Measurements from ENCODE around the gene GSS. TPM values are rescaled to one million over a fixed set of nuclear protein-coding genes. Genes with fewer than 3 reads are reported as not detected.
A peak's percentile ranks its signal among the peaks of the same experiment; 100 is the strongest.

The GSS gene
- total and polyA plus RNA-seq, 4 experiments from 2014 or later, result 32.2 to 43.3 (median 39.8) TPM

DNA sequence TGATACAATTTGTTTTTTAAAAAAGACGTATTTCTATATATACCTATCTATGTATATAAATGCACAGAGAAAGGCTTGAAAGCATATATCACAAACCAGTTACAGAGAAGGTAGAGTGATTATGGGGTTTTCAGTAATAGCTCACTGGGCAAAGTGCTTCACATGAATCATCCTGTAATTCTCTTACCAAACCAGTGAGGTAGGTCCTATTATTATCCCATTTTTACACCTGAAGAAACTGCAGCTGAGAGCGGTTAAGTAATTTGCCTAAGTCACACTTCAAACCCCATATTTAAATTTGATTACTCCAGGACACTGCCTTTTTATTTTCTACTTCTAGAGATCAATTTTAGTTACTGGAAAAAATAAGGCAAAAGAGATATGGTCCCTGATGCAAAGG is 4.4 kb downstream of the GSS start:
- Histone ChIP-seq H3K4me1 (ENCODE audit: insufficient read depth, low read length) (peaks cover 10% of the 10 kb centered on the region), H3K9me3 (ENCODE audit: control insufficient read depth in 1 of 2, low read length in 2 of 2) (no peaks in the 10 kb centered on the region), H3K36me3 (ENCODE audit: insufficient read depth, low read length) (peaks cover 4% of the 10 kb centered on the region), H3K4me3 (ENCODE audit: low read length in 2 of 2) (no peak overlapping the region), H3K27ac (ENCODE audit: low read depth, low read length) (no peak overlapping the region), H3K27me3 (ENCODE audit: insufficient read depth, low read length) (no peaks in the 10 kb centered on the region)
- CTCF ChIA-PET (ENCODE audit: partially characterized antibody), result interaction anchor here (0.9 kb wide), 1 partner anchor 9 kb away, joined by 3 read pairs; no protein-coding TSS in a partner anchor
- Mint-ChIP-seq H3K9me3 (no peaks in the 10 kb centered on the region), H3K27ac (no peak overlapping the region), H3K4me3 (no peak overlapping the region), H3K36me3 (peaks cover 15 to 32% of the 10 kb centered on the region in 2 donors), H3K4me1 (peaks cover 18 to 25% (median 22%) of the 10 kb centered on the region in 4 donors), H3K27me3 (no peaks in the 10 kb centered on the region)
- no peak for DNase-seq
- POLR2A ChIA-PET (ENCODE audit: partially characterized antibody), result no interaction called here
- intact Hi-C loops (cut with micrococcal nuclease), result no loop called here

- peaks cover 15% of the 10 kb centered on the region for H3K36me3 ChIP-seq (ENCODE audit: insufficient read depth, low read length)
- Mint-ChIP-seq H3K36me3 (peaks cover 30 to 35% of the 10 kb centered on the region in 2 donors), H3K4me3 (no peak overlapping the region), H3K4me1 (peaks cover 5 to 7% (median 7%) of the 10 kb centered on the region in 4 donors), H3K9me3 (no peaks in the 10 kb centered on the region), H3K27ac (no peak overlapping the region), H3K27me3 (no peaks in the 10 kb centered on the region)
- CTCF ChIA-PET (ENCODE audit: partially characterized antibody), result no interaction called here
- DNase-seq, result no peak
- H3K4me1 ChIP-seq (ENCODE audit: insufficient read depth, low read length), result no peaks in the 10 kb centered on the region
- no peak overlapping the region for H3K4me3 ChIP-seq (ENCODE audit: low read length in 2 of 2)
- intact Hi-C loops (cut with micrococcal nuclease), result no loop called here
- H3K27ac ChIP-seq (ENCODE audit: low read depth, low read length), result no peak overlapping the region
- no peaks in the 10 kb centered on the region for H3K9me3 ChIP-seq (ENCODE audit: control insufficient read depth in 1 of 2, low read length in 2 of 2)
- no peaks in the 10 kb centered on the region for H3K27me3 ChIP-seq (ENCODE audit: insufficient read depth, low read length)
- POLR2A ChIA-PET (ENCODE audit: partially characterized antibody), result no interaction called here
Measured at GRCh38 chr20:34949120-34949519, 6.5 kb downstream of the GSS start.

DNA sequence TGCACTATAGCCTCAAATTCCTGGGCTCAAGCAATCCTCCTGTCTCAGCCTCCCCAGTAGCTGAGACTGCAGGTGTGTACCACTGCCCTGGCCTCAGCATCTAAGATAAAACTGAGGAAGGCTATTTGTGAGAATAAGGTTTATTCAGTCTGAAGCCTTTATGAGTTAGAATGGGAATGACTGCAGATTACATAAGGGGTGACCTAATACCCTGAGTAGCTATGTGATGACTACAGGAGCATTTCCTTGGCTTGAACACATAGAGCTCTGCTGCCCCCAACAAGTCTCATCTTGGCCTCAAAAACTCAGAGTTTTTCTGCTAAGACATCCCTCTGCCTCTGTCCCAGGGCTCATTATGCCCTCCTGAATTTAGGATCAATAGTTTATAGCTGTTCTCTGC is 7.6 kb downstream of the GSS start:
- Mint-ChIP-seq H3K4me3 (no peak overlapping the region), H3K36me3 (peaks cover 38 to 44% of the 10 kb centered on the region in 2 donors), H3K27me3 (no peaks in the 10 kb centered on the region), H3K27ac (no peak overlapping the region), H3K4me1 (peaks cover 3 to 7% (median 6%) of the 10 kb centered on the region in 4 donors), H3K9me3 (no peaks in the 10 kb centered on the region)
- POLR2A ChIA-PET (ENCODE audit: partially characterized antibody), result no interaction called here
- Histone ChIP-seq H3K4me3 (ENCODE audit: low read length in 2 of 2) (no peak overlapping the region), H3K4me1 (ENCODE audit: insufficient read depth, low read length) (no peaks in the 10 kb centered on the region), H3K27ac (ENCODE audit: low read depth, low read length) (no peak overlapping the region), H3K9me3 (ENCODE audit: control insufficient read depth in 1 of 2, low read length in 2 of 2) (no peaks in the 10 kb centered on the region), H3K36me3 (ENCODE audit: insufficient read depth, low read length) (peaks cover 23% of the 10 kb centered on the region), H3K27me3 (ENCODE audit: insufficient read depth, low read length) (no peaks in the 10 kb centered on the region)
- CTCF ChIA-PET (ENCODE audit: partially characterized antibody), result no interaction called here
- no peak for DNase-seq
- intact Hi-C loops (cut with micrococcal nuclease), result no loop called here

DNA sequence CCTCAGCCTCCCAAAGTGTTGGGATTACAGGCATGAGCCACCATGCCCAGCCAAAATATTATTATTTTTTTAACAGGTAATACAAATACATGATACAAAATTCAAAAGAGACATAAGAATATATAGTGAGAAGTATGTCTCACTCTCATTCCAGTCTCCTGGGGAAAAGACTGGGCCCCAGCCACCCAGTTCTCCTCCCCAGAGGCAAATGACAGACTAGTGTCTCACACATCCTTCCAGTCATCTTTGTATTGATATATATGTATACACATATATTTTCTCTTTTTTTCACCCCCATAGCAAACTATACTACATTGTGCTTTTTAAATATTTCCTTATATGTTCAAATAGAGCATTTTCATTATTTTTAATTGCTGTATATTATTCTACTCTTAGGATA is 8.3 kb downstream of the GSS start:
- H3K27me3 ChIP-seq (ENCODE audit: insufficient read depth, low read length), result no peaks in the 10 kb centered on the region
- no peaks in the 10 kb centered on the region for H3K4me1 ChIP-seq (ENCODE audit: insufficient read depth, low read length)
- H3K27ac ChIP-seq (ENCODE audit: low read depth, low read length), result no peak overlapping the region
- no peaks in the 10 kb centered on the region for H3K9me3 Mint-ChIP-seq
- peaks cover 42 to 49% of the 10 kb centered on the region in 2 donors for H3K36me3 Mint-ChIP-seq
- H3K4me3 ChIP-seq (ENCODE audit: low read length in 2 of 2), result no peak overlapping the region
- no peak for DNase-seq
- CTCF ChIA-PET (ENCODE audit: partially characterized antibody), result no interaction called here
- H3K27ac Mint-ChIP-seq, result peak overlapping the region in 1 of 7 donors; percentile 12
- peaks cover 0 to 7% (median 2%) of the 10 kb centered on the region in 4 donors for H3K4me1 Mint-ChIP-seq
- no peaks in the 10 kb centered on the region for H3K27me3 Mint-ChIP-seq
- H3K36me3 ChIP-seq (ENCODE audit: insufficient read depth, low read length), result peaks cover 26% of the 10 kb centered on the region
- POLR2A ChIA-PET (ENCODE audit: partially characterized antibody), result no interaction called here
- no peak overlapping the region for H3K4me3 Mint-ChIP-seq
- intact Hi-C loops (cut with micrococcal nuclease), result no loop called here
- no peaks in the 10 kb centered on the region for H3K9me3 ChIP-seq (ENCODE audit: control insufficient read depth in 1 of 2, low read length in 2 of 2)

- intact Hi-C loops (cut with micrococcal nuclease), result no loop called here
- peaks cover 45 to 54% of the 10 kb centered on the region in 2 donors for H3K36me3 Mint-ChIP-seq
- no peaks in the 10 kb centered on the region for H3K27me3 ChIP-seq (ENCODE audit: insufficient read depth, low read length)
Measured at GRCh38 chr20:34946661-34947060, 8.9 kb downstream of the GSS start.

DNA sequence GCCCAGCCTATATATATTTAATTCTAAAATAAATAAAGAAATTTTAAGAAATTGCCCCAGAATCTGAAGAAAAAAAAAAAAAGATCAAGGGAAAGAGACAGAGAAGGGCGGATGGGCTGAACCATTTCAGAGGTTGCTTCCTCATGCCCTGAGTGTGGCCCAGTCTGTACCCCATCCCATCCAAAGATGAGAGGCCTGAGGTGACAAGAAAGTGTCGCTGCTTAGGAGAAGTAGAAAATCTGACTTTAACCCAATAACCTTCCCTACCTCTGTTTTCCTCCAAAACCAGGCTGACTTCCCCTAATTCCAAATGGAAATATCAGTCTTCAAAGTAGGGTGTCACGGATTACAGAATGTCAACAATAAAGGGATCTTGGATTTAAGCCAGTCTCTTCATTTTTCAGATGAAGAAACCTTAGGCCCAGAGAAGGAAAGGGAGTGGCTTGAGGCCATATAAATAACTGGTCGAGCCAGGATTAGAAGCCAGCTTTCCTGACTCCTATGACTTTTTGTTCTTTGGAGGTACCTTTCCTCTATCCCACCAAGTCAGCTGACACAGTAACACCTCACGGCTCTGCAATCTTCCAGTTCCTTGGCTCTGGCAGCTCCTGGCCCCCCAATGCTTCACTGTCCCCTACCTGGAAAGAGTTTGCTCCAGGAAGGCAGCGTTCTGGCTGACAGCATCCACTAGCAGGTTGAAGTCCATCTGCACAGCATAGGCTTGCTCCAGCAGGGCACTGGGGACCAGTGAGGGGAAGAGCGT is 10.1 kb downstream of the GSS start:
- H3K9me3 ChIP-seq (ENCODE audit: control insufficient read depth in 1 of 2, low read length in 2 of 2), result no peaks in the 10 kb centered on the region
- POLR2A ChIA-PET (ENCODE audit: partially characterized antibody), result no interaction called here
- no peaks in the 10 kb centered on the region for H3K27me3 Mint-ChIP-seq
- H3K36me3 ChIP-seq (ENCODE audit: insufficient read depth, low read length), result peaks cover 34% of the 10 kb centered on the region
- H3K4me1 ChIP-seq (ENCODE audit: insufficient read depth, low read length), result no peaks in the 10 kb centered on the region
- H3K4me3 Mint-ChIP-seq, result no peak overlapping the region
- no peak overlapping the region for H3K27ac Mint-ChIP-seq
- intact Hi-C loops (cut with micrococcal nuclease), result no loop called here
- H3K9me3 Mint-ChIP-seq, result no peaks in the 10 kb centered on the region
- peaks cover 51 to 60% of the 10 kb centered on the region in 2 donors for H3K36me3 Mint-ChIP-seq
- no peak overlapping the region for H3K27ac ChIP-seq (ENCODE audit: low read depth, low read length)
- H3K4me3 ChIP-seq (ENCODE audit: low read length in 2 of 2), result no peak overlapping the region
- peaks cover 0 to 7% (median 2%) of the 10 kb centered on the region in 4 donors for H3K4me1 Mint-ChIP-seq
- H3K27me3 ChIP-seq (ENCODE audit: insufficient read depth, low read length), result no peaks in the 10 kb centered on the region
- no peak for DNase-seq
- CTCF ChIA-PET (ENCODE audit: partially characterized antibody), result no interaction called here

More at GRCh38 chr20:34946661-34947060, 8.9 kb downstream of the GSS start:
- Mint-ChIP-seq H3K4me3 (no peak overlapping the region), H3K9me3 (no peaks in the 10 kb centered on the region), H3K27ac (peak overlapping the region in 1 of 7 donors; percentile 40), H3K4me1 (peaks cover 0 to 7% (median 2%) of the 10 kb centered on the region in 4 donors), H3K27me3 (no peaks in the 10 kb centered on the region)
- Histone ChIP-seq H3K27ac (ENCODE audit: low read depth, low read length) (no peak overlapping the region), H3K36me3 (ENCODE audit: insufficient read depth, low read length) (peaks cover 33% of the 10 kb centered on the region), H3K9me3 (ENCODE audit: control insufficient read depth in 1 of 2, low read length in 2 of 2) (no peaks in the 10 kb centered on the region), H3K4me3 (ENCODE audit: low read length in 2 of 2) (no peak overlapping the region), H3K4me1 (ENCODE audit: insufficient read depth, low read length) (no peaks in the 10 kb centered on the region)
- POLR2A ChIA-PET (ENCODE audit: partially characterized antibody), result no interaction called here
- no peak for DNase-seq
- CTCF ChIA-PET (ENCODE audit: partially characterized antibody), result interaction anchor here (0.6 to 1.0 kb wide), 2 partner anchors 71 to 1589 kb away, joined by 3 to 4 read pairs; no protein-coding TSS in a partner anchor

GRCh38 chr20:34943808-34944567 is 11.6 kb downstream of the GSS start:
- peaks cover 0 to 2% (median 0%) of the 10 kb centered on the region in 4 donors for H3K4me1 Mint-ChIP-seq
- Histone ChIP-seq H3K36me3 (ENCODE audit: insufficient read depth, low read length) (peaks cover 35% of the 10 kb centered on the region), H3K9me3 (ENCODE audit: control insufficient read depth in 1 of 2, low read length in 2 of 2) (no peaks in the 10 kb centered on the region), H3K4me3 (ENCODE audit: low read length in 2 of 2) (no peak overlapping the region), H3K27ac (ENCODE audit: low read depth, low read length) (no peak overlapping the region), H3K27me3 (ENCODE audit: insufficient read depth, low read length) (no peaks in the 10 kb centered on the region), H3K4me1 (ENCODE audit: insufficient read depth, low read length) (no peaks in the 10 kb centered on the region)
- H3K4me3 Mint-ChIP-seq, result no peak overlapping the region
- intact Hi-C loops (cut with micrococcal nuclease), result no loop called here
- ChIA-PET CTCF (ENCODE audit: partially characterized antibody) (interaction anchor here (0.6 to 1.7 kb wide), 2 partner anchors 71 to 1074 kb away, joined by 4 read pairs; no protein-coding TSS in a partner anchor), POLR2A (ENCODE audit: partially characterized antibody) (interaction anchor here (1.5 kb wide), 1 partner anchor 12 kb away, joined by 5 read pairs; the partner anchor contains the start of genes GSS and MYH7B)
- H3K9me3 Mint-ChIP-seq, result no peaks in the 10 kb centered on the region
- H3K36me3 Mint-ChIP-seq, result peaks cover 45 to 59% of the 10 kb centered on the region in 2 donors
- no peak for DNase-seq
- no peaks in the 10 kb centered on the region for H3K27me3 Mint-ChIP-seq
- peak overlapping the region in 2 of 7 donors; percentile 30 to 34 for H3K27ac Mint-ChIP-seq
